ENCODE results near the gene TMEM220.

- TF ChIP-seq CTCF (IDR thresholded peaks at IDR 0.05), result no peak
- no peak for TF ChIP-seq POLR2A (IDR thresholded peaks at IDR 0.05)
These were observed 7.9 kb upstream of the TMEM220 start for GRCh38 chr17:10737736-10738135.
